ENCODE measurements around the gene SLX9. TPM values are rescaled to one million over a fixed set of nuclear protein-coding genes. Genes with fewer than 3 reads are reported as not detected.

Gene SLX9
- polyA plus RNA-seq, 1 of the 3 experiments (the other 2 are of a cell fraction): 42.9 TPM

DNA sequence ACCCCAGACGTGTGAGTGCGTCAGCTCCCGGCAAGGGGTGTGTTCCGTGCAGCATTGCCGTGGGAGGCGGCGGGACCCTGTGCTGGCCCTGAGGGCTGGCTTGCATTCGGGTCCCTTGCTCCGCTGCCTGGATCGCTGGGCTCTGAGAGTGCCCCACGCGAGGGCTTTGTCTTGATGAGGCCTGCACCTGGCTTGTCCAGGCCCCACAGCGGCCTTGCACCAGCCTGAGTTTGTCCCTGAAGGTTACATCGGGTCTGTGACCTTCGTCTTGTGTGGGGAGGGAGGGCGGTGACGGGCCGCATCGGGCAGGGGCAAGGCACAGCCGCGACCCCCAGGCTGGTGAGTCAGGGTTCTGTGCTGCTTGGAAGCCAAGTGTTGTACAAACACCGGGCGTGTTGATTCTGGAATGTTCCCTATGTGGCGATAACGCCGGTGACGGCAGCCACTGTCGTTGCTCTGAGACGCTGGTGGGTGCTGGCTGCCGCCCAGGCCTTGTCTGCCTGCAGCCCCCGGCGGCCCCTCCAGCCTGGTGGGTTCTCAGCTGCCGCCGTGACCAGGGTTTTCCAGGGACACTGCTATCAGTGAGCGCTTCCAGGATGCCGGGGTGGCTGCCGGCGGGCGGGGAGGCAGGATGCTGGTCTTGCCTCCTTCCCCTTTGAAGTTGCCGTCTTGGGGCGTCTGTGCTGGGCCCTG, 42.9 kb downstream of the SLX9 start (continued):
- TF ChIP-seq RXRA (IDR thresholded peaks at IDR 0.05; ENCODE audit: borderline replicate concordance, low read depth): no peak
- TF ChIP-seq TEAD4 (IDR thresholded peaks at IDR 0.05; ENCODE audit: borderline replicate concordance, insufficient read depth): no peak
- TF ChIP-seq SMC3 (IDR thresholded peaks at IDR 0.05; ENCODE audit: low read depth, low read length): no peak
- TF ChIP-seq CHD2 (IDR thresholded peaks at IDR 0.05; ENCODE audit: low read length, partially characterized antibody): no peak
- TF ChIP-seq, protein P1, sequence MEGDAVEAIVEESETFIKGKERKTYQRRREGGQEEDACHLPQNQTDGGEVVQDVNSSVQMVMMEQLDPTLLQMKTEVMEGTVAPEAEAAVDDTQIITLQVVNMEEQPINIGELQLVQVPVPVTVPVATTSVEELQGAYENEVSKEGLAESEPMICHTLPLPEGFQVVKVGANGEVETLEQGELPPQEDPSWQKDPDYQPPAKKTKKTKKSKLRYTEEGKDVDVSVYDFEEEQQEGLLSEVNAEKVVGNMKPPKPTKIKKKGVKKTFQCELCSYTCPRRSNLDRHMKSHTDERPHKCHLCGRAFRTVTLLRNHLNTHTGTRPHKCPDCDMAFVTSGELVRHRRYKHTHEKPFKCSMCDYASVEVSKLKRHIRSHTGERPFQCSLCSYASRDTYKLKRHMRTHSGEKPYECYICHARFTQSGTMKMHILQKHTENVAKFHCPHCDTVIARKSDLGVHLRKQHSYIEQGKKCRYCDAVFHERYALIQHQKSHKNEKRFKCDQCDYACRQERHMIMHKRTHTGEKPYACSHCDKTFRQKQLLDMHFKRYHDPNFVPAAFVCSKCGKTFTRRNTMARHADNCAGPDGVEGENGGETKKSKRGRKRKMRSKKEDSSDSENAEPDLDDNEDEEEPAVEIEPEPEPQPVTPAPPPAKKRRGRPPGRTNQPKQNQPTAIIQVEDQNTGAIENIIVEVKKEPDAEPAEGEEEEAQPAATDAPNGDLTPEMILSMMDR (IDR thresholded peaks at IDR 0.05): no peak
- TF ChIP-seq NFIC (IDR thresholded peaks at IDR 0.05; ENCODE audit: borderline replicate concordance): no peak

DNA sequence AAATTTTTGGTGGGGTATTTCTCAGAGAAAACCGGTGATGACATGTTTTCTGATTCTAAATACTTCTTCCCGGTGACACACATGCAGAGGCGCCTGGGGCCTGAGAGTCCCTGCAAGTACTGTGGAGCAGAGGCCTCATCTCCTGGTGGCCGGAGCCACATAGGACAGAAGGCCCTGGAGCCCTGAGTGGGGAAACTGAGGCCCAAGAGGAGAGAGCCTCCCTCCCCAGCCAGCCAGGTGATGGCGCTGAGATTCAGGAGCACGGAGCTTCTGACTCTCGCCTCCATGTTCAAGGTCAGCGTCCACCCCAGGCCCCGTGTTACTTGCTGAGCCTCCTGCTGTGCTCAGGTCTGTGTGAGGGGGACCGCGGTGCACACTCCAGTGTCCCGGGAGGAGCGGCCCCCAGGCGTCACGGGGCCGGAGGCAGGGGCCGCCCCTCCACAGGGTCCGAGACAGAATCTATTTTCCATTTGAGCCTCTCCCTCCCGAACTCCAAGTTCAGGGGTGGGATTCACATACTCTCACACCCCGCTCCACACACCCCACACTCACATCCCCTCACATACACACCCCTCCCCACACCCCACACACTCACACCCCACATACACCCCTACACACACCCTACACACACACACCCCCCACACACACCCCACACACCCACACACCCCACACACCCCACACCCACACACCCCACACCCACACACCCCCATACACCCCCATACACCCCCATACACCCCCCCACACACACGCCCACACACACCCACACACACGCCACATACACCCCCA, 43.8 kb downstream of the SLX9 start:
- H3K9ac ChIP-seq: no peak overlapping the region
- ChIA-PET POLR2A (no interaction called here), CTCF (interaction anchor here (1.0 to 4.9 kb wide), 3 partner anchors 37 to 155 kb away, joined by 3 to 40 read pairs (median 4); no protein-coding TSS in a partner anchor)
- no peak for DNase-seq
- no peak overlapping the region for H2AFZ ChIP-seq (ENCODE audit: low read depth)
- 97% methylated on average over 13 of the region's 22 CpGs for WGBS (ENCODE audit: low lambda C conversion rate)
- no peaks in the 10 kb centered on the region for H4K20me1 ChIP-seq (ENCODE audit: insufficient read depth)
- no peaks in the 10 kb centered on the region for H3K79me2 ChIP-seq (ENCODE audit: insufficient read depth)
- no peaks in the 10 kb centered on the region for H3F3A ChIP-seq (replicated peaks; ENCODE audit: insufficient read depth)
- TF ChIP-seq, protein P1 (IDR thresholded peaks at IDR 0.05): no peak
- no peaks in the 10 kb centered on the region for H3K9me2 ChIP-seq
- H3K27me3 ChIP-seq (ENCODE audit: insufficient read depth): no peaks in the 10 kb centered on the region
- H3K4me1 ChIP-seq (ENCODE audit: control insufficient read depth in 1 of 2, insufficient read depth in 2 of 2, low read depth in 1 of 2, low read length in 1 of 2): peaks cover 0 to 60% of the 10 kb centered on the region in 2 experiments; a peak in 1 of 4 replicates
- H3K4me3 ChIP-seq (ENCODE audit: low read depth in 2 of 2, low read length in 1 of 2): no peak overlapping the region
- no peaks in the 10 kb centered on the region for H3K9me3 ChIP-seq
- H3K27ac ChIP-seq (ENCODE audit: low read depth in 2 of 2, low read length in 1 of 2): no peak overlapping the region
- no peak overlapping the region for H3K4me2 ChIP-seq
- no peaks in the 10 kb centered on the region for H3K36me3 ChIP-seq (replicated peaks in 1 of 2; ENCODE audit: control insufficient read depth in 1 of 2, insufficient read depth in 2 of 2, low read length in 1 of 2)

DNA sequence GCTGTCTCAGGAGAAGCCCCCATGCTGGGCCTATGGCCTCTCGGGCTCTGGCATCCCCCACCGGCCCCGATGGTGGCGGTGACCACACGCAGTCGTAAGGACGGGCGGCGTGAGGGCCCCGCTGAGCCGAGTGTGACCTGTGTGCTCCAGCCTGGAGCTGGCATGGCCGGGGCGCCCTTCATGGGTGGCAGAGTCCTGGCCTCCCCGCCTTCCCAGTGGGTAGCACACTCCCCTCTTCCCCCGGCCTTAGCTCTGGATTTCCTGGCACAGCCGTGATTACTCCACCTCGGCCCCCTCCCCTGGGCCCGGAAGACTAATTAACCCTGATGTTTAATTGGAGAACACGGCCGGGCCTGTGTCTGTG, 44.6 kb downstream of the SLX9 start:
- Histone ChIP-seq H3K27me3 (ENCODE audit: insufficient read depth) (no peaks in the 10 kb centered on the region), H3K79me2 (ENCODE audit: insufficient read depth) (no peaks in the 10 kb centered on the region), H3K9me3 (no peaks in the 10 kb centered on the region), H3K9me2 (no peaks in the 10 kb centered on the region), H3K27ac (ENCODE audit: low read depth in 2 of 2, low read length in 1 of 2) (peak overlapping the region in 1 of 2 experiments; percentile 75; a peak in 2 of 4 replicates), H3K9ac (no peak overlapping the region), H3K4me2 (no peak overlapping the region), H3F3A (replicated peaks; ENCODE audit: insufficient read depth) (no peaks in the 10 kb centered on the region), H3K4me1 (ENCODE audit: control insufficient read depth in 1 of 2, insufficient read depth in 2 of 2, low read depth in 1 of 2, low read length in 1 of 2) (peaks cover 0 to 68% of the 10 kb centered on the region in 2 experiments; a peak in 3 of 4 replicates), H3K4me3 (ENCODE audit: low read depth in 2 of 2, low read length in 1 of 2) (no peak overlapping the region), H2AFZ (ENCODE audit: low read depth) (no peak overlapping the region), H3K36me3 (replicated peaks in 1 of 2; ENCODE audit: control insufficient read depth in 1 of 2, insufficient read depth in 2 of 2, low read length in 1 of 2) (no peaks in the 10 kb centered on the region), H4K20me1 (ENCODE audit: insufficient read depth) (no peaks in the 10 kb centered on the region)
- POLR2A ChIA-PET: interaction anchor here (1.5 kb wide), 1 partner anchor 11 kb away, joined by 4 read pairs; no protein-coding TSS in a partner anchor
- CTCF ChIA-PET: interaction anchor here (0.9 to 4.9 kb wide), 7 partner anchors 14 to 455 kb away, joined by 3 to 40 read pairs (median 5); no protein-coding TSS in a partner anchor
- 92% methylated on average over 4 of the region's 20 CpGs for WGBS (ENCODE audit: low lambda C conversion rate)
- DNase-seq: peak; percentile 71
- TF ChIP-seq CHD2 (IDR thresholded peaks at IDR 0.05; ENCODE audit: low read length, partially characterized antibody) (no peak), SIN3A (IDR thresholded peaks at IDR 0.05; ENCODE audit: borderline replicate concordance, low read depth, low read length) (no peak), TAF1 (IDR thresholded peaks at IDR 0.05; ENCODE audit: borderline replicate concordance, low read depth, low read length) (no peak), RCOR1 (IDR thresholded peaks at IDR 0.05; ENCODE audit: low read length) (no peak), JUND (IDR thresholded peaks at IDR 0.05) (no peak), ELF1 (IDR thresholded peaks at IDR 0.05) (no peak), TCF12 (IDR thresholded peaks at IDR 0.05) (no peak), RAD21 (IDR thresholded peaks at IDR 0.05; ENCODE audit: low read length) (no peak), MXI1 (IDR thresholded peaks at IDR 0.05; ENCODE audit: low read depth, low read length) (no peak)
- TF ChIP-seq, protein P2, sequence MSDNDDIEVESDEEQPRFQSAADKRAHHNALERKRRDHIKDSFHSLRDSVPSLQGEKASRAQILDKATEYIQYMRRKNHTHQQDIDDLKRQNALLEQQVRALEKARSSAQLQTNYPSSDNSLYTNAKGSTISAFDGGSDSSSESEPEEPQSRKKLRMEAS (IDR thresholded peaks at IDR 0.05; ENCODE audit: low read depth): no peak
- TF ChIP-seq, protein P1 (IDR thresholded peaks at IDR 0.05): no peak
- TF ChIP-seq, protein P3, sequence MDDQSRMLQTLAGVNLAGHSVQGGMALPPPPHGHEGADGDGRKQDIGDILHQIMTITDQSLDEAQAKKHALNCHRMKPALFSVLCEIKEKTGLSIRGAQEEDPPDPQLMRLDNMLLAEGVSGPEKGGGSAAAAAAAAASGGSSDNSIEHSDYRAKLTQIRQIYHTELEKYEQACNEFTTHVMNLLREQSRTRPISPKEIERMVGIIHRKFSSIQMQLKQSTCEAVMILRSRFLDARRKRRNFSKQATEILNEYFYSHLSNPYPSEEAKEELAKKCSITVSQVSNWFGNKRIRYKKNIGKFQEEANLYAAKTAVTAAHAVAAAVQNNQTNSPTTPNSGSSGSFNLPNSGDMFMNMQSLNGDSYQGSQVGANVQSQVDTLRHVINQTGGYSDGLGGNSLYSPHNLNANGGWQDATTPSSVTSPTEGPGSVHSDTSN (IDR thresholded peaks at IDR 0.05): no peak

All from SK-N-SH (cell line).